ENCODE data around the gene SCGN.

GRCh38 chr6:25670208-25670607, 18.2 kb downstream of the SCGN start:
- TF ChIP-seq CTCF (IDR thresholded peaks at IDR 0.05) (no peak), POLR2A (IDR thresholded peaks at IDR 0.05) (no peak)
